RWPE2 (cell line): Measurements from ENCODE around the gene PCDHA12.
"Not testable (repeated sequence)": the region's sequence is repeated elsewhere in the genome, so short reads cannot be mapped to it uniquely, and the experiment has no call there.

Experiments used
- ATAC-seq: fragments of 200-7000 bp; cut with Tn5 transposase; 3 replicates; pipeline ENCODE4 v1.9.1; 2021; ENCODE audit warnings: low read depth
- DNase-seq: peaks from one replicate; pipeline ENCODE4 v3.0.0-alpha.2; 2020; ENCODE audit warnings: low spot score
- H3K27ac ChIP-seq: fragments of 450-650 bp; 2 replicates; pipeline ENCODE4 v1.5.1; 2017; ENCODE audit warnings: mild to moderate bottlenecking; ENCODE audit not compliant: poor library complexity, severe bottlenecking
- H3K27me3 ChIP-seq: fragments of 250-450 bp; sonication (Bioruptor Pico); 2 replicates; pipeline ENCODE4 v1.5.1; 2021; ENCODE audit warnings: mild to moderate bottlenecking, moderate library complexity; ENCODE audit not compliant: insufficient read depth, poor library complexity, severe bottlenecking
- H3K36me3 ChIP-seq: fragments of 250-450 bp; sonication (Bioruptor Pico); 2 replicates; pipeline ENCODE4 v1.5.1; 2020; ENCODE audit warnings: low read depth, mild to moderate bottlenecking, moderate library complexity
- H3K4me1 ChIP-seq: fragments of 250-450 bp; sonication (Bioruptor Pico); 2 replicates; pipeline ENCODE4 v1.5.1; 2021; ENCODE audit warnings: mild to moderate bottlenecking, moderate library complexity; ENCODE audit not compliant: insufficient read depth, poor library complexity, severe bottlenecking
- H3K4me3 ChIP-seq: fragments of 250-450 bp; sonication (Bioruptor Pico); 2 replicates; pipeline ENCODE4 v1.5.1; 2021; ENCODE audit warnings: mild to moderate bottlenecking, moderate library complexity; ENCODE audit not compliant: severe bottlenecking
- H3K9me3 ChIP-seq: fragments of 250-450 bp; sonication (Bioruptor Pico); 2 replicates; pipeline ENCODE4 v1.5.1; 2021; ENCODE audit warnings: mild to moderate bottlenecking, moderate library complexity; ENCODE audit not compliant: severe bottlenecking
- TF ChIP-seq, protein P1 (sequence below): fragments of 450-650 bp; IDR thresholded peaks from one replicate; pipeline ENCODE4 v1.5.1; 2017; ENCODE audit warnings: mild to moderate bottlenecking, moderate library complexity; ENCODE audit not compliant: poor library complexity, severe bottlenecking

Gene PCDHA12

GRCh38 chr5:140842798-140843733 is 32.0 kb upstream of the PCDHA12 start:
- Histone ChIP-seq H3K4me1 (peaks cover 3% of the 10 kb centered on the region), H3K4me3 (no peak overlapping the region), H3K36me3 (no peaks in the 10 kb centered on the region; the same call in 1 of the 2 replicates), H3K27me3 (peaks cover 27% of the 10 kb centered on the region), H3K27ac (no peak overlapping the region), H3K9me3 (peaks cover 2% of the 10 kb centered on the region)
- ATAC-seq (no peak), DNase-seq (no peak)
- TF ChIP-seq, protein P1, sequence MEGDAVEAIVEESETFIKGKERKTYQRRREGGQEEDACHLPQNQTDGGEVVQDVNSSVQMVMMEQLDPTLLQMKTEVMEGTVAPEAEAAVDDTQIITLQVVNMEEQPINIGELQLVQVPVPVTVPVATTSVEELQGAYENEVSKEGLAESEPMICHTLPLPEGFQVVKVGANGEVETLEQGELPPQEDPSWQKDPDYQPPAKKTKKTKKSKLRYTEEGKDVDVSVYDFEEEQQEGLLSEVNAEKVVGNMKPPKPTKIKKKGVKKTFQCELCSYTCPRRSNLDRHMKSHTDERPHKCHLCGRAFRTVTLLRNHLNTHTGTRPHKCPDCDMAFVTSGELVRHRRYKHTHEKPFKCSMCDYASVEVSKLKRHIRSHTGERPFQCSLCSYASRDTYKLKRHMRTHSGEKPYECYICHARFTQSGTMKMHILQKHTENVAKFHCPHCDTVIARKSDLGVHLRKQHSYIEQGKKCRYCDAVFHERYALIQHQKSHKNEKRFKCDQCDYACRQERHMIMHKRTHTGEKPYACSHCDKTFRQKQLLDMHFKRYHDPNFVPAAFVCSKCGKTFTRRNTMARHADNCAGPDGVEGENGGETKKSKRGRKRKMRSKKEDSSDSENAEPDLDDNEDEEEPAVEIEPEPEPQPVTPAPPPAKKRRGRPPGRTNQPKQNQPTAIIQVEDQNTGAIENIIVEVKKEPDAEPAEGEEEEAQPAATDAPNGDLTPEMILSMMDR: no peak

- H3K9me3 ChIP-seq, DNase-seq, H3K27ac ChIP-seq, H3K36me3 ChIP-seq, H3K4me1 ChIP-seq, ATAC-seq, H3K27me3 ChIP-seq, H3K4me3 ChIP-seq: not testable (repeated sequence)
Observed at GRCh38 chr5:140848139-140849102, 26.7 kb upstream of the PCDHA12 start, which contains the start of gene PCDHA9. PCDHA9 (plus strand) TSS chr5:140848382; CDS start chr5:140848496, 114 bp downstream.

DNA sequence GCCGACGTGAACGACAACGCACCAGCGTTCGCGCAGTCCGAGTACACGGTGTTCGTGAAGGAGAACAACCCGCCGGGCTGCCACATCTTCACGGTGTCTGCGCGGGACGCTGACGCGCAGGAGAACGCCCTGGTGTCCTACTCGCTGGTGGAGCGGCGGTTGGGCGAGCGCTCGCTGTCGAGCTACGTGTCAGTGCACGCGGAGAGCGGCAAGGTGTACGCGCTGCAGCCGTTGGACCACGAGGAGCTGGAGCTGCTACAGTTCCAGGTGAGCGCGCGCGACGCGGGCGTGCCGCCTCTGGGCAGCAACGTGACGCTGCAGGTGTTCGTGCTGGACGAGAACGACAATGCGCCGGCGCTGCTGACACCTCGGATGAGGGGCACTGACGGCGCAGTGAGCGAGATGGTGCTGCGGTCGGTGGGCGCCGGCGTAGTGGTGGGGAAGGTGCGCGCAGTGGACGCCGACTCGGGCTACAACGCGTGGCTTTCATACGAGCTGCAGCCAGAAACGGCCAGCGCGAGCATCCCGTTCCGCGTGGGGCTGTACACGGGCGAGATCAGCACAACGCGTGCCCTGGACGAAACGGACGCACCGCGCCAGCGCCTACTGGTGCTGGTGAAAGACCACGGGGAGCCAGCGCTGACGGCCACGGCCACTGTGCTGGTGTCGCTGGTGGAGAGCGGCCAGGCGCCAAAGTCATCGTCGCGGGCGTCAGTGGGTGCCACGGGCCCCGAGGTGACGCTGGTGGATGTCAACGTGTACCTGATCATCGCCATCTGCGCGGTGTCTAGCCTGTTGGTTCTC is 25.1 kb upstream of the PCDHA12 start:
- H3K9me3 ChIP-seq, DNase-seq, H3K36me3 ChIP-seq, H3K27me3 ChIP-seq, ATAC-seq, H3K4me3 ChIP-seq, H3K4me1 ChIP-seq, H3K27ac ChIP-seq: not testable (repeated sequence)

DNA sequence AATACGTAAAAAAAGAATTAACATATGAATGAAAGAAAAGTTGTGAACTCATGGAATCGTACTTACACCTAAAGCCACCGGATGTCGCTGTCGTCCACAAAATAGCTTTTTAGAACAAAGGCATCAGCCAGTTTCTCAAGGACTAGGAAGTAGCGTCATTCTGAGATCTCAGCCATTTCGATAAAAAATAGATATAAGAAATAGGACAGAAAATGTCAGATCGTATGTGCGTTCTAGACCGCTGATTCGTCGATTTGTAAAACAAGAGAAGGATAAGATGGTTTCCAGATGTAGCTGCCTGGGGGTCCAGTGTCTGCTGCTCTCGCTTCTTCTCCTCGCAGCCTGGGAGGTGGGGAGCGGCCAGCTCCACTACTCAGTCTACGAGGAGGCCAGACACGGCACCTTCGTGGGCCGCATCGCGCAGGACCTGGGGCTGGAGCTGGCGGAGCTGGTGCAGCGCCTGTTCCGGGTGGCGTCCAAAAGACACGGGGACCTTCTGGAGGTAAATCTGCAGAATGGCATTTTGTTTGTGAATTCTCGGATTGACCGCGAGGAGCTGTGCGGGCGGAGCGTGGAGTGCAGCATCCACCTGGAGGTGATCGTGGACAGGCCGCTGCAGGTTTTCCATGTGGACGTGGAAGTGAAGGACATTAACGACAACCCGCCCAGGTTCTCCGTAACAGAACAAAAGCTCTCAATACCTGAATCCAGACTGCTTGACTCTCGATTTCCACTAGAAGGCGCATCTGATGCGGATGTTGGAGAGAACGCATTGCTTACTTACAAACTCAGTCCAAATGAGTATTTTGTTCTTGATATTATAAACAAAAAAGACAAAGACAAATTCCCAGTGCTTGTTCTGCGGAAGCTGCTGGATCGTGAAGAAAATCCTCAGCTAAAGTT is 19.1 kb upstream of the PCDHA12 start, which contains the start of gene PCDHA10:
Gene PCDHA10, plus strand, starts transcription at position 126 of the 903 bp plus-strand sequence. Its CDS starts 152 bp downstream, at position 278.
- no peak within 1 kb of the TSS for H3K27ac ChIP-seq
- H3K4me3 ChIP-seq: no peak within 1 kb of the TSS

More for the DNA sequence above, 19.1 kb upstream of the PCDHA12 start, which contains the start of gene PCDHA10:
- Histone ChIP-seq H3K9me3 (no peaks in the 10 kb centered on the region), H3K27me3 (peaks cover 17% of the 10 kb centered on the region), H3K36me3 (no peaks in the 10 kb centered on the region), H3K4me1 (no peaks in the 10 kb centered on the region)
- ATAC-seq: no peak
- no peak for DNase-seq
- TF ChIP-seq, protein P1: no peak
